GM12865 (cell line): ENCODE measurements around the gene GCNA.

Source experiments
- DNase-seq: peaks from one replicate; pipeline ENCODE4 v3.0.0; 2010; ENCODE audit warnings: low read depth
- H3K4me3 ChIP-seq: 2 replicates; pipeline ENCODE4 v1.5.1; 2011; ENCODE audit warnings: mild to moderate bottlenecking, low read depth, low read length, control low read depth
- CTCF ChIP-seq: IDR thresholded peaks from 2 replicates; pipeline ENCODE4 v1.5.1; 2011; ENCODE audit warnings: low read length, control low read depth, low read depth, inconsistent platforms; ENCODE audit not compliant: insufficient read depth; ENCODE audit errors: missing control alignments

Gene GCNA

GRCh38 chrX:71619193-71619592 lies 41.0 kb downstream of the GCNA start:
- TF ChIP-seq CTCF: no peak
- peak; percentile 67 for DNase-seq
- H3K4me3 ChIP-seq: peak overlapping the region; percentile 63

- H3K4me3 ChIP-seq: no peak overlapping the region
- no peak for DNase-seq
- no peak for TF ChIP-seq CTCF
Measured at GRCh38 chrX:71619986-71620385, 41.7 kb downstream of the GCNA start.

- no peak for DNase-seq
- no peak overlapping the region for H3K4me3 ChIP-seq
- TF ChIP-seq CTCF: no peak
Measured at GRCh38 chrX:71621603-71622002, 43.4 kb downstream of the GCNA start.

- H3K4me3 ChIP-seq: no peak overlapping the region
- DNase-seq: no peak
- TF ChIP-seq CTCF: no peak
Measured at GRCh38 chrX:71622032-71622575, 43.9 kb downstream of the GCNA start.

GRCh38 chrX:71622576-71623450 lies 44.6 kb downstream of the GCNA start:
- peak; percentile 92 for DNase-seq
- TF ChIP-seq CTCF: no peak
- H3K4me3 ChIP-seq: peak overlapping the region; percentile 41

GRCh38 chrX:71623714-71624113 lies 45.5 kb downstream of the GCNA start:
- no peak for TF ChIP-seq CTCF
- DNase-seq: peak; percentile 58
- H3K4me3 ChIP-seq: peak overlapping the region; percentile 41

GRCh38 chrX:71625471-71625870 lies 47.2 kb downstream of the GCNA start:
- no peak for TF ChIP-seq CTCF
- H3K4me3 ChIP-seq: no peak overlapping the region
- DNase-seq: no peak
